Measurements from ENCODE around the gene NDUFS2.

The NDUFS2 gene

GRCh38 chr1:161187311-161187710 lies 14.9 kb upstream of the NDUFS2 start:
- TF ChIP-seq CEBPB (IDR thresholded peaks at IDR 0.05), result no peak
- no peak for TF ChIP-seq NFIC (IDR thresholded peaks at IDR 0.05)
- TF ChIP-seq ZBTB7A (IDR thresholded peaks at IDR 0.05; ENCODE audit: low read depth), result no peak
- no peak for TF ChIP-seq EP300 (IDR thresholded peaks at IDR 0.05; ENCODE audit: borderline replicate concordance)
- TF ChIP-seq REST (IDR thresholded peaks at IDR 0.05; ENCODE audit: low read depth), result no peak
- no peak for TF ChIP-seq YY1 (IDR thresholded peaks at IDR 0.05; ENCODE audit: low read depth)
- no peak for TF ChIP-seq USF1 (IDR thresholded peaks at IDR 0.05)
- no peak for TF ChIP-seq TAF1 (IDR thresholded peaks at IDR 0.05; ENCODE audit: low read depth)
- TF ChIP-seq FOXM1 (IDR thresholded peaks at IDR 0.05; ENCODE audit: borderline replicate concordance, low read depth), result no peak
- no peak for TF ChIP-seq TEAD4 (IDR thresholded peaks at IDR 0.05)
- TF ChIP-seq TCF12 (IDR thresholded peaks at IDR 0.05; ENCODE audit: low read depth), result no peak
- TF ChIP-seq EGR1 (IDR thresholded peaks at IDR 0.05), result no peak
- no peak for TF ChIP-seq RAD21 (IDR thresholded peaks at IDR 0.05; ENCODE audit: low read depth)
- no peak for TF ChIP-seq MAX (IDR thresholded peaks at IDR 0.05)
- no peak for TF ChIP-seq CREB1 (IDR thresholded peaks at IDR 0.05; ENCODE audit: low read depth)

- TF ChIP-seq TAF1 (IDR thresholded peaks at IDR 0.05; ENCODE audit: low read depth) (no peak), USF1 (IDR thresholded peaks at IDR 0.05) (no peak)
Observed at GRCh38 chr1:161188381-161188780, 13.8 kb upstream of the NDUFS2 start.

- no peak for TF ChIP-seq YY1 (IDR thresholded peaks at IDR 0.05; ENCODE audit: low read depth)
- no peak for TF ChIP-seq EGR1 (IDR thresholded peaks at IDR 0.05)
- TF ChIP-seq TCF12 (IDR thresholded peaks at IDR 0.05; ENCODE audit: low read depth), result no peak
- no peak for TF ChIP-seq TAF1 (IDR thresholded peaks at IDR 0.05; ENCODE audit: low read depth)
- no peak for TF ChIP-seq MAX (IDR thresholded peaks at IDR 0.05)
- no peak for TF ChIP-seq FOXM1 (IDR thresholded peaks at IDR 0.05; ENCODE audit: borderline replicate concordance, low read depth)
- no peak for TF ChIP-seq CREB1 (IDR thresholded peaks at IDR 0.05; ENCODE audit: low read depth)
- no peak for TF ChIP-seq TEAD4 (IDR thresholded peaks at IDR 0.05)
- TF ChIP-seq NFIC (IDR thresholded peaks at IDR 0.05), result no peak
- TF ChIP-seq ZBTB7A (IDR thresholded peaks at IDR 0.05; ENCODE audit: low read depth), result no peak
- TF ChIP-seq REST (IDR thresholded peaks at IDR 0.05; ENCODE audit: low read depth), result no peak
- TF ChIP-seq RAD21 (IDR thresholded peaks at IDR 0.05; ENCODE audit: low read depth), result no peak
- no peak for TF ChIP-seq CEBPB (IDR thresholded peaks at IDR 0.05)
- TF ChIP-seq EP300 (IDR thresholded peaks at IDR 0.05; ENCODE audit: borderline replicate concordance), result no peak
- no peak for TF ChIP-seq USF1 (IDR thresholded peaks at IDR 0.05)
Observed at GRCh38 chr1:161189036-161189435, 13.1 kb upstream of the NDUFS2 start.

GRCh38 chr1:161190962-161191521 lies 11.1 kb upstream of the NDUFS2 start:
- no peak for TF ChIP-seq CEBPB (IDR thresholded peaks at IDR 0.05)
- TF ChIP-seq EP300 (IDR thresholded peaks at IDR 0.05; ENCODE audit: borderline replicate concordance), result no peak
- TF ChIP-seq YY1 (IDR thresholded peaks at IDR 0.05; ENCODE audit: low read depth), result no peak
- no peak for TF ChIP-seq ZBTB7A (IDR thresholded peaks at IDR 0.05; ENCODE audit: low read depth)
- no peak for TF ChIP-seq FOXM1 (IDR thresholded peaks at IDR 0.05; ENCODE audit: borderline replicate concordance, low read depth)
- no peak for TF ChIP-seq CREB1 (IDR thresholded peaks at IDR 0.05; ENCODE audit: low read depth)
- no peak for TF ChIP-seq RAD21 (IDR thresholded peaks at IDR 0.05; ENCODE audit: low read depth)
- TF ChIP-seq MAX (IDR thresholded peaks at IDR 0.05), result no peak
- TF ChIP-seq TEAD4 (IDR thresholded peaks at IDR 0.05), result no peak
- no peak for TF ChIP-seq NFIC (IDR thresholded peaks at IDR 0.05)
- TF ChIP-seq EGR1 (IDR thresholded peaks at IDR 0.05), result no peak

- no peak for TF ChIP-seq EP300 (IDR thresholded peaks at IDR 0.05; ENCODE audit: borderline replicate concordance)
- TF ChIP-seq CREB1 (IDR thresholded peaks at IDR 0.05; ENCODE audit: low read depth), result no peak
- TF ChIP-seq EGR1 (IDR thresholded peaks at IDR 0.05), result no peak
- TF ChIP-seq TCF12 (IDR thresholded peaks at IDR 0.05; ENCODE audit: low read depth), result no peak
- TF ChIP-seq USF1 (IDR thresholded peaks at IDR 0.05), result no peak
- TF ChIP-seq NFIC (IDR thresholded peaks at IDR 0.05), result no peak
- TF ChIP-seq MAX (IDR thresholded peaks at IDR 0.05), result no peak
- no peak for TF ChIP-seq REST (IDR thresholded peaks at IDR 0.05; ENCODE audit: low read depth)
- no peak for TF ChIP-seq FOXM1 (IDR thresholded peaks at IDR 0.05; ENCODE audit: borderline replicate concordance, low read depth)
- no peak for TF ChIP-seq CEBPB (IDR thresholded peaks at IDR 0.05)
- no peak for TF ChIP-seq YY1 (IDR thresholded peaks at IDR 0.05; ENCODE audit: low read depth)
- TF ChIP-seq TEAD4 (IDR thresholded peaks at IDR 0.05), result no peak
- no peak for TF ChIP-seq RAD21 (IDR thresholded peaks at IDR 0.05; ENCODE audit: low read depth)
- no peak for TF ChIP-seq ZBTB7A (IDR thresholded peaks at IDR 0.05; ENCODE audit: low read depth)
- no peak for TF ChIP-seq TAF1 (IDR thresholded peaks at IDR 0.05; ENCODE audit: low read depth)
Observed at GRCh38 chr1:161191971-161192370, 10.2 kb upstream of the NDUFS2 start.

All from Ishikawa (cell line).